Mesenchymal stem cell (in vitro differentiated cells and primary cell): ENCODE results near the gene VSTM2L.

Experiments
- DNase-seq: peaks from one replicate; pipeline ENCODE4 v3.0.0-alpha.2; 2013
- H2AFZ ChIP-seq: one replicate; pipeline ENCODE4 v1.6.1; 2013; ENCODE audit warnings: low read depth, mild to moderate bottlenecking, control low read depth, inconsistent platforms, low read length, moderate library complexity
- H2AK5ac ChIP-seq: 2 replicates; pipeline ENCODE4 v1.6.1; 2013; ENCODE audit warnings: low read length, moderate library complexity, mild to moderate bottlenecking, inconsistent platforms; ENCODE audit not compliant: severe bottlenecking
- H2BK120ac ChIP-seq: one replicate; pipeline ENCODE4 v1.6.1; 2013; ENCODE audit warnings: low read depth, mild to moderate bottlenecking, inconsistent platforms, low read length, moderate library complexity
- H2BK12ac ChIP-seq, 2 experiments: one replicate each; pipeline ENCODE4 v1.6.1; 2013; ENCODE audit warnings: inconsistent platforms in 2 of 2, low read length in 2 of 2, mild to moderate bottlenecking in 2 of 2, moderate library complexity in 2 of 2, control low read depth in 1 of 2
- H2BK15ac ChIP-seq: one replicate; pipeline ENCODE4 v1.6.1; 2013; ENCODE audit warnings: mild to moderate bottlenecking, low read depth, inconsistent platforms; ENCODE audit not compliant: poor library complexity, severe bottlenecking
- H2BK5ac ChIP-seq: 2 replicates; pipeline ENCODE4 v1.6.1; 2013; ENCODE audit warnings: low read depth, mild to moderate bottlenecking, low read length, control low read depth, inconsistent platforms; ENCODE audit not compliant: poor library complexity, severe bottlenecking
- H3K14ac ChIP-seq, 2 experiments: one replicate each; pipeline ENCODE4 v1.6.1; 2013; ENCODE audit warnings: inconsistent platforms in 2 of 2, low read length in 2 of 2, control low read depth in 1 of 2, mild to moderate bottlenecking in 1 of 2, moderate library complexity in 1 of 2
- H3K18ac ChIP-seq, 2 experiments: one replicate each; pipeline ENCODE4 v1.6.1; 2013; ENCODE audit warnings: inconsistent platforms in 2 of 2, low read length in 2 of 2, control low read depth in 1 of 2, low read depth in 1 of 2, mild to moderate bottlenecking in 1 of 2
- H3K23ac ChIP-seq, 2 experiments: one replicate each; pipeline ENCODE4 v1.6.1; 2013; ENCODE audit warnings: inconsistent platforms in 2 of 2, low read length in 2 of 2, mild to moderate bottlenecking in 2 of 2, moderate library complexity in 2 of 2, control low read depth in 1 of 2
- H3K27ac ChIP-seq: 2 replicates; pipeline ENCODE4 v1.5.1; 2013; ENCODE audit warnings: mild to moderate bottlenecking, moderate library complexity, low read length, control low read depth, inconsistent platforms; ENCODE audit not compliant: poor library complexity, severe bottlenecking
- H3K27me3 ChIP-seq, 2 experiments: 2 replicates each; pipeline versions ENCODE4 v1.6.1 to v1.7.0; 2013; ENCODE audit warnings: low read length in 2 of 2, mild to moderate bottlenecking in 2 of 2, moderate library complexity in 2 of 2, control low read depth in 1 of 2, inconsistent platforms in 1 of 2; ENCODE audit not compliant: control insufficient read depth in 1 of 2, insufficient read depth in 1 of 2
- H3K36me3 ChIP-seq, 2 experiments: 2 replicates each; pipeline versions ENCODE4 v1.6.1 to v1.7.0; 2013; ENCODE audit warnings: low read length in 2 of 2, control low read depth in 1 of 2, inconsistent platforms in 1 of 2, low read depth in 1 of 2, mild to moderate bottlenecking in 1 of 2; ENCODE audit not compliant: insufficient read depth in 2 of 2, control insufficient read depth in 1 of 2
- H3K4ac ChIP-seq, 2 experiments: one replicate each; pipeline ENCODE4 v1.6.1; 2013; ENCODE audit warnings: inconsistent platforms in 2 of 2, low read length in 2 of 2, mild to moderate bottlenecking in 2 of 2, moderate library complexity in 2 of 2, control low read depth in 1 of 2, low read depth in 1 of 2
- H3K4me1 ChIP-seq: 2 replicates; pipeline ENCODE4 v1.6.1; 2013; ENCODE audit warnings: low read depth, low read length, control low read depth; ENCODE audit not compliant: control insufficient read depth, insufficient read depth
- H3K4me2 ChIP-seq: 2 replicates; pipeline ENCODE4 v1.6.1; 2013; ENCODE audit warnings: low read length, mild to moderate bottlenecking, inconsistent platforms; ENCODE audit not compliant: poor library complexity, severe bottlenecking
- H3K4me3 ChIP-seq, 2 experiments: 2 replicates each; pipeline versions ENCODE4 v1.5.1 to v1.7.0; 2013; ENCODE audit warnings: low read length in 2 of 2, mild to moderate bottlenecking in 2 of 2, control low read depth in 1 of 2, low read depth in 1 of 2; ENCODE audit not compliant: insufficient read depth in 1 of 2
- H3K79me1 ChIP-seq: replicated peaks from 2 replicates; pipeline ENCODE4 v1.6.1; 2013; ENCODE audit warnings: mild to moderate bottlenecking, control low read depth, low read length, inconsistent platforms; ENCODE audit not compliant: poor library complexity, severe bottlenecking
- H3K9ac ChIP-seq: 2 replicates; pipeline ENCODE4 v1.7.0; 2013; ENCODE audit warnings: mild to moderate bottlenecking, low read length, moderate library complexity
- H3K9me3 ChIP-seq: 2 replicates; pipeline ENCODE4 v1.7.0; 2013; ENCODE audit warnings: mild to moderate bottlenecking, low read length; ENCODE audit not compliant: control insufficient read depth
- H4K8ac ChIP-seq: one replicate; pipeline ENCODE4 v1.6.1; 2013; ENCODE audit warnings: inconsistent platforms, mild to moderate bottlenecking, low read length, moderate library complexity
- H4K91ac ChIP-seq: one replicate; pipeline ENCODE4 v1.6.1; 2013; ENCODE audit warnings: mild to moderate bottlenecking, low read length, inconsistent platforms
- whole genome bisulfite sequencing: methylation state at CpG from one replicate; pipeline ENCODE4 v1.1.7; 2013; ENCODE audit warnings: mixed read lengths; 5-methylcytosine and 5-hydroxymethylcytosine counted together

The VSTM2L gene

GRCh38 chr20:37968841-37969401, 66.0 kb downstream of the VSTM2L start:
- DNase-seq, result peak; percentile 28
- H3K9ac ChIP-seq, result no peak overlapping the region
- peaks cover 2% of the 10 kb centered on the region for H3K4me1 ChIP-seq
- no peak overlapping the region for H2BK120ac ChIP-seq
- H3K27me3 ChIP-seq, result peaks cover under 1 to 4% of the 10 kb centered on the region in 2 experiments
- no peak overlapping the region for H3K4ac ChIP-seq
- no peak overlapping the region for H3K4me2 ChIP-seq
- H3K23ac ChIP-seq, result no peak overlapping the region
- no peak overlapping the region for H3K27ac ChIP-seq
- no peak overlapping the region for H3K4me3 ChIP-seq
- no peak overlapping the region for H3K14ac ChIP-seq
- no peak overlapping the region for H3K18ac ChIP-seq
- H2BK15ac ChIP-seq, result no peak overlapping the region
- H4K8ac ChIP-seq, result no peak overlapping the region
- H3K9me3 ChIP-seq, result no peaks in the 10 kb centered on the region
- H3K79me1 ChIP-seq, result no peaks in the 10 kb centered on the region
- H2BK5ac ChIP-seq, result no peak overlapping the region
- no peaks in the 10 kb centered on the region for H3K36me3 ChIP-seq
- no peak overlapping the region for H2AFZ ChIP-seq
- no peak overlapping the region for H2AK5ac ChIP-seq
- no peak overlapping the region for H4K91ac ChIP-seq
- 63% methylated on average over 6 of the region's 6 CpGs for WGBS
- no peak overlapping the region for H2BK12ac ChIP-seq

- Histone ChIP-seq H2BK5ac (no peak overlapping the region), H2BK120ac (no peak overlapping the region), H3K9ac (no peak overlapping the region), H2AK5ac (no peak overlapping the region), H4K8ac (no peak overlapping the region), H3K18ac (no peak overlapping the region), H3K9me3 (no peaks in the 10 kb centered on the region), H3K4me1 (peaks cover 2% of the 10 kb centered on the region), H3K4ac (no peak overlapping the region), H3K79me1 (no peaks in the 10 kb centered on the region), H2AFZ (no peak overlapping the region), H3K27me3 (no peaks in the 10 kb centered on the region), H3K27ac (no peak overlapping the region), H3K4me3 (no peak overlapping the region), H3K14ac (no peak overlapping the region), H3K36me3 (no peaks in the 10 kb centered on the region), H3K23ac (peak overlapping the region in 1 of 2 experiments; percentile 23), H2BK12ac (no peak overlapping the region), H2BK15ac (no peak overlapping the region), H4K91ac (no peak overlapping the region), H3K4me2 (no peak overlapping the region)
- WGBS, result 88% methylated on average over 7 of the region's 7 CpGs
- DNase-seq, result no peak
Observed at GRCh38 chr20:37969949-37970855, 67.3 kb downstream of the VSTM2L start.

GRCh38 chr20:37970856-37971245, 67.9 kb downstream of the VSTM2L start:
- H3K4me1 ChIP-seq, result peaks cover 2% of the 10 kb centered on the region
- no peak overlapping the region for H3K27ac ChIP-seq
- H2BK12ac ChIP-seq, result no peak overlapping the region
- no peaks in the 10 kb centered on the region for H3K36me3 ChIP-seq
- H3K4me2 ChIP-seq, result no peak overlapping the region
- H2BK5ac ChIP-seq, result no peak overlapping the region
- H2AFZ ChIP-seq, result no peak overlapping the region
- H3K9me3 ChIP-seq, result no peaks in the 10 kb centered on the region
- H4K91ac ChIP-seq, result no peak overlapping the region
- no peak overlapping the region for H2BK15ac ChIP-seq
- peak overlapping the region in 1 of 2 experiments; percentile 23 for H3K23ac ChIP-seq
- H4K8ac ChIP-seq, result no peak overlapping the region
- H3K79me1 ChIP-seq, result no peaks in the 10 kb centered on the region
- no peak overlapping the region for H3K9ac ChIP-seq
- H3K18ac ChIP-seq, result no peak overlapping the region
- no peaks in the 10 kb centered on the region for H3K27me3 ChIP-seq
- H2AK5ac ChIP-seq, result no peak overlapping the region
- H3K14ac ChIP-seq, result no peak overlapping the region
- no peak overlapping the region for H3K4me3 ChIP-seq
- no peak for DNase-seq
- no peak overlapping the region for H2BK120ac ChIP-seq
- no peak overlapping the region for H3K4ac ChIP-seq

GRCh38 chr20:37971561-37972127, 68.7 kb downstream of the VSTM2L start:
- peaks cover 0 to 1% of the 10 kb centered on the region in 2 experiments for H3K27me3 ChIP-seq
- no peak overlapping the region for H3K4ac ChIP-seq
- no peak overlapping the region for H2BK5ac ChIP-seq
- H3K18ac ChIP-seq, result no peak overlapping the region
- no peaks in the 10 kb centered on the region for H3K9me3 ChIP-seq
- H3K4me3 ChIP-seq, result no peak overlapping the region
- peaks cover 2% of the 10 kb centered on the region for H3K4me1 ChIP-seq
- no peak overlapping the region for H2BK120ac ChIP-seq
- no peaks in the 10 kb centered on the region for H3K79me1 ChIP-seq
- H3K27ac ChIP-seq, result no peak overlapping the region
- no peak overlapping the region for H2BK15ac ChIP-seq
- no peak overlapping the region for H4K8ac ChIP-seq
- H3K4me2 ChIP-seq, result no peak overlapping the region
- no peak overlapping the region for H3K9ac ChIP-seq
- H2AK5ac ChIP-seq, result no peak overlapping the region
- no peak overlapping the region for H4K91ac ChIP-seq
- WGBS, result 83% methylated on average over 5 of the region's 5 CpGs
- no peaks in the 10 kb centered on the region for H3K36me3 ChIP-seq
- H3K23ac ChIP-seq, result no peak overlapping the region
- no peak for DNase-seq
- no peak overlapping the region for H3K14ac ChIP-seq
- no peak overlapping the region for H2BK12ac ChIP-seq
- no peak overlapping the region for H2AFZ ChIP-seq
